SK-N-SH treated with all-trans-retinoic acid at 6 μM for 48 hours (cell line): ENCODE measurements around the gene PLA2G15.

Experiments
- ATAC-seq: fragments of 200-7000 bp; cut with Tn5 transposase; 3 replicates; pipeline ENCODE4 v1.9.1; 2020; ENCODE audit warnings: mild to moderate bottlenecking, moderate library complexity
- ARNTL ChIP-seq: fragments of 450-650 bp; formaldehyde crosslinking; IDR thresholded peaks from 2 replicates; pipeline ENCODE4 v1.5.0; 2020; ENCODE audit warnings: low read depth, mild to moderate bottlenecking, moderate library complexity, borderline replicate concordance
- BACH2 ChIP-seq: fragments of 250-450 bp; sonication (Bioruptor Pico); IDR thresholded peaks from 2 replicates; pipeline ENCODE4 v1.9.0; 2021; ENCODE audit warnings: mild to moderate bottlenecking, borderline replicate concordance
- CREB5 ChIP-seq: fragments of 250-450 bp; sonication (Bioruptor Pico); IDR thresholded peaks from 2 replicates; pipeline ENCODE4 v1.5.1; 2020; ENCODE audit warnings: low read depth, mild to moderate bottlenecking, moderate library complexity
- CSDC2 ChIP-seq: fragments of 250-450 bp; sonication (Bioruptor Pico); IDR thresholded peaks from 2 replicates; pipeline ENCODE4 v1.5.0; 2020; ENCODE audit warnings: mild to moderate bottlenecking, moderate library complexity
- ESRRG ChIP-seq: fragments of 250-450 bp; sonication (Bioruptor Pico); IDR thresholded peaks from 2 replicates; pipeline ENCODE4 v1.6.1; 2021; ENCODE audit warnings: mild to moderate bottlenecking
- GLIS3 ChIP-seq: fragments of 250-450 bp; sonication (Bioruptor Pico); IDR thresholded peaks from 2 replicates; pipeline ENCODE4 v1.5.0; 2020; ENCODE audit warnings: mild to moderate bottlenecking, moderate library complexity
- ISL1 ChIP-seq: fragments of 250-450 bp; sonication (Bioruptor Pico); IDR thresholded peaks from 2 replicates; pipeline ENCODE4 v2.1.2; 2022; ENCODE audit warnings: mild to moderate bottlenecking, moderate library complexity
- OSR1 ChIP-seq: fragments of 250-450 bp; sonication (Bioruptor Pico); IDR thresholded peaks from 2 replicates; pipeline ENCODE4 v1.8.0; 2022; ENCODE audit warnings: moderate library complexity, mild to moderate bottlenecking, inconsistent platforms
- PATZ1 ChIP-seq: fragments of 250-450 bp; sonication (Bioruptor Pico); IDR thresholded peaks from 2 replicates; pipeline ENCODE4 v1.8.0; 2020; ENCODE audit warnings: mild to moderate bottlenecking, moderate library complexity, borderline replicate concordance
- POU6F1 ChIP-seq: fragments of 250-450 bp; sonication (Bioruptor Pico); IDR thresholded peaks from 2 replicates; pipeline ENCODE4 v1.8.0; 2021; ENCODE audit warnings: low read depth, mild to moderate bottlenecking, moderate library complexity, borderline replicate concordance
- PPARA ChIP-seq: fragments of 250-450 bp; sonication (Bioruptor Pico); IDR thresholded peaks from 2 replicates; pipeline ENCODE4 v1.5.0; 2020; ENCODE audit warnings: mild to moderate bottlenecking, borderline replicate concordance
- RARB ChIP-seq: fragments of 250-450 bp; sonication (Bioruptor Pico); IDR thresholded peaks from 2 replicates; pipeline ENCODE4 v1.8.0; 2021; ENCODE audit warnings: mild to moderate bottlenecking, moderate library complexity
- TCF4 ChIP-seq: fragments of 250-450 bp; sonication (Bioruptor Pico); IDR thresholded peaks from 2 replicates; pipeline ENCODE4 v1.8.0; 2021; ENCODE audit warnings: mild to moderate bottlenecking, moderate library complexity, borderline replicate concordance
- TSHZ2 ChIP-seq: fragments of 250-450 bp; sonication (Bioruptor Pico); IDR thresholded peaks from 2 replicates; pipeline ENCODE4 v1.5.0; 2020; ENCODE audit warnings: mild to moderate bottlenecking, moderate library complexity
- ZC3H10 ChIP-seq: fragments of 250-450 bp; sonication (Bioruptor Pico); IDR thresholded peaks from 2 replicates; pipeline ENCODE4 v1.5.1; 2021; ENCODE audit warnings: mild to moderate bottlenecking, moderate library complexity
- ZFP3 ChIP-seq: fragments of 250-450 bp; sonication (Bioruptor Pico); IDR thresholded peaks from 2 replicates; pipeline ENCODE4 v1.5.0; 2020; ENCODE audit warnings: mild to moderate bottlenecking, moderate library complexity
- ZFP30 ChIP-seq: fragments of 450-650 bp; formaldehyde crosslinking; IDR thresholded peaks from 2 replicates; pipeline ENCODE4 v1.5.0; 2022; ENCODE audit warnings: mild to moderate bottlenecking, moderate library complexity
- ZNF565 ChIP-seq: fragments of 450-650 bp; formaldehyde crosslinking; conservative IDR thresholded peaks from 2 replicates; pipeline ENCODE4 v1.5.0; 2020; ENCODE audit warnings: low read depth, mild to moderate bottlenecking, moderate library complexity
- ZNF8 ChIP-seq: fragments of 450-650 bp; formaldehyde crosslinking; IDR thresholded peaks from 2 replicates; pipeline ENCODE4 v1.5.0; 2020; ENCODE audit warnings: mild to moderate bottlenecking, moderate library complexity

Gene PLA2G15

GRCh38 chr16:68246121-68246520, 948 bp downstream of the PLA2G15 start:
- no peak for TF ChIP-seq CSDC2 (CRISPR knock-in tag)
- TF ChIP-seq ZNF565 (CRISPR knock-in tag) = no peak
- no peak for TF ChIP-seq TSHZ2 (CRISPR knock-in tag)
- TF ChIP-seq TCF4 (CRISPR knock-in tag) = no peak
- TF ChIP-seq PATZ1 (CRISPR knock-in tag) = no peak
- TF ChIP-seq ZNF8 (CRISPR knock-in tag) = no peak
- no peak for TF ChIP-seq PPARA
- no peak for ATAC-seq

GRCh38 chr16:68246666-68247065, 1.5 kb downstream of the PLA2G15 start:
- TF ChIP-seq PPARA (no peak), CSDC2 (CRISPR knock-in tag) (no peak), ISL1 (CRISPR knock-in tag) (no peak), BACH2 (CRISPR knock-in tag) (no peak), ARNTL (CRISPR knock-in tag) (no peak), TCF4 (CRISPR knock-in tag) (no peak), CREB5 (CRISPR knock-in tag) (no peak), ESRRG (no peak), ZC3H10 (CRISPR knock-in tag) (no peak), OSR1 (no peak), PATZ1 (CRISPR knock-in tag) (no peak), GLIS3 (no peak), ZNF8 (CRISPR knock-in tag) (no peak)
- TF ChIP-seq, all 23 proteins: peak for 0
- no peak for ATAC-seq

GRCh38 chr16:68247400-68247799, 2.2 kb downstream of the PLA2G15 start:
- ATAC-seq = no peak
- TF ChIP-seq GLIS3 (no peak), ZFP30 (CRISPR knock-in tag) (no peak), ZNF565 (CRISPR knock-in tag) (no peak), ZFP3 (CRISPR knock-in tag) (no peak), TSHZ2 (CRISPR knock-in tag) (no peak), ZC3H10 (CRISPR knock-in tag) (no peak), RARB (CRISPR knock-in tag) (no peak), CREB5 (CRISPR knock-in tag) (no peak), CSDC2 (CRISPR knock-in tag) (no peak), POU6F1 (CRISPR knock-in tag) (no peak), ARNTL (CRISPR knock-in tag) (no peak), OSR1 (no peak), ESRRG (no peak), PPARA (no peak)
